PC-3 (cell line): ENCODE data around the gene SEPTIN5. TPM values are rescaled to one million over a fixed set of nuclear protein-coding genes. Genes with fewer than 3 reads are reported as not detected.

Experiments used
- ATAC-seq: fragments of 200-7000 bp; cut with Tn5 transposase; 2 replicates; pipeline ENCODE4 v1.9.1; 2020; ENCODE audit warnings: mild to moderate bottlenecking, moderate library complexity
- BruUV-seq: library from RNA; stranded (reverse); fragments of 400-500 nt; replicated peaks from 2 replicates; lab custom pipeline; 2021; lab: Mats Ljungman, UMichigan
- CTCF ChIA-PET: fragments of 300-600 bp; sonication (Branson Sonifier 250); formaldehyde crosslinking; loops from one replicate; lab custom pipeline; 2022; ENCODE audit warnings: antibody characterized with exemption; lab: Charles Lee
- POLR2A ChIA-PET: fragments of 300-600 bp; sonication (Branson Sonifier 250); formaldehyde crosslinking; loops from one replicate; lab custom pipeline; 2022; ENCODE audit warnings: antibody characterized with exemption; ENCODE audit not compliant: unreplicated experiment; lab: Charles Lee
- DNase-seq: peaks from one replicate; pipeline ENCODE4 v3.0.0-alpha.2; 2015
- H2AFZ ChIP-seq: fragments of 300-600 bp; sonication (generic); 2 replicates; pipeline ENCODE4 v1.6.0; 2016; ENCODE audit warnings: antibody characterized with exemption, low read length
- H3F3A ChIP-seq: fragments of 300-600 bp; sonication (generic); one replicate; pipeline ENCODE4 v1.6.0; 2017; ENCODE audit warnings: antibody characterized with exemption, low read length, control low read depth, mild to moderate bottlenecking; ENCODE audit not compliant: unreplicated experiment
- H3K27ac ChIP-seq: fragments of 300-600 bp; sonication (generic); 2 replicates; pipeline ENCODE4 v1.5.1; 2016; ENCODE audit warnings: mild to moderate bottlenecking, low read length
- H3K27me3 ChIP-seq: fragments of 300-600 bp; sonication (generic); 2 replicates; pipeline ENCODE4 v1.6.1; 2016; ENCODE audit warnings: low read length, mixed read lengths
- H3K36me3 ChIP-seq: fragments of 300-600 bp; sonication (generic); 2 replicates; pipeline ENCODE4 v1.6.1; 2016; ENCODE audit warnings: low read depth, mixed run types, low read length, mixed read lengths
- H3K4me1 ChIP-seq: fragments of 300-600 bp; sonication (generic); 2 replicates; pipeline ENCODE4 v1.5.1; 2016; ENCODE audit warnings: low read length; ENCODE audit not compliant: insufficient read depth
- H3K4me2 ChIP-seq: fragments of 300-600 bp; sonication (generic); 2 replicates; pipeline ENCODE4 v1.6.0; 2016; ENCODE audit warnings: low read length
- H3K4me3 ChIP-seq: fragments of 300-600 bp; sonication (generic); 2 replicates; pipeline ENCODE4 v1.5.1; 2016; ENCODE audit warnings: mild to moderate bottlenecking, low read length, mixed read lengths
- H3K79me2 ChIP-seq: fragments of 300-600 bp; sonication (generic); 2 replicates; pipeline ENCODE4 v1.6.1; 2017; ENCODE audit warnings: low read length, mixed read lengths
- H3K9ac ChIP-seq: fragments of 300-600 bp; sonication (generic); 2 replicates; pipeline ENCODE4 v1.6.0; 2016; ENCODE audit warnings: mild to moderate bottlenecking, low read length
- H3K9me2 ChIP-seq: fragments of 300-600 bp; sonication (generic); replicated peaks from 2 replicates; pipeline ENCODE4 v1.6.1; 2016; ENCODE audit warnings: mixed run types, low read length, mixed read lengths
- H3K9me3 ChIP-seq: fragments of 300-600 bp; sonication (generic); 2 replicates; pipeline ENCODE4 v1.6.1; 2016; ENCODE audit warnings: low read length, mixed read lengths
- H4K20me1 ChIP-seq: fragments of 300-600 bp; sonication (generic); 2 replicates; pipeline ENCODE4 v1.6.1; 2016; ENCODE audit warnings: low read length, mixed read lengths
- CTCF ChIP-seq: fragments of 300-600 bp; sonication (generic); conservative IDR thresholded peaks from 2 replicates; pipeline ENCODE4 v1.5.1; 2017; ENCODE audit warnings: antibody characterized with exemption, low read depth, mild to moderate bottlenecking, low read length
- EZH2 ChIP-seq: fragments of 300-600 bp; sonication (generic); IDR thresholded peaks from one replicate; pipeline ENCODE4 v1.6.1; 2017; ENCODE audit warnings: antibody characterized with exemption, mild to moderate bottlenecking, low read length; ENCODE audit not compliant: unreplicated experiment
- EZH2phosphoT487 ChIP-seq: fragments of 300-600 bp; sonication (generic); IDR thresholded peaks from 2 replicates; pipeline ENCODE4 v1.6.1; 2018; ENCODE audit warnings: mild to moderate bottlenecking, antibody characterized with exemption, low read length, borderline replicate concordance
- intact Hi-C: fragments of 100-400 bp; cut with micrococcal nuclease; formaldehyde crosslinking; loops from 2 replicates; pipeline ENCODE4 v1.9.0; 2023
- total RNA-seq: library from RNA; depleted of rRNA; stranded (reverse); fragments of >200 nt; gene quantifications from 2 replicates; pipeline ENCODE4 v1.2.3, GENCODE V29; 2014

SEPTIN5 gene
- total RNA-seq, 1 experiment from 2014 or later, result 27.5 TPM

DNA sequence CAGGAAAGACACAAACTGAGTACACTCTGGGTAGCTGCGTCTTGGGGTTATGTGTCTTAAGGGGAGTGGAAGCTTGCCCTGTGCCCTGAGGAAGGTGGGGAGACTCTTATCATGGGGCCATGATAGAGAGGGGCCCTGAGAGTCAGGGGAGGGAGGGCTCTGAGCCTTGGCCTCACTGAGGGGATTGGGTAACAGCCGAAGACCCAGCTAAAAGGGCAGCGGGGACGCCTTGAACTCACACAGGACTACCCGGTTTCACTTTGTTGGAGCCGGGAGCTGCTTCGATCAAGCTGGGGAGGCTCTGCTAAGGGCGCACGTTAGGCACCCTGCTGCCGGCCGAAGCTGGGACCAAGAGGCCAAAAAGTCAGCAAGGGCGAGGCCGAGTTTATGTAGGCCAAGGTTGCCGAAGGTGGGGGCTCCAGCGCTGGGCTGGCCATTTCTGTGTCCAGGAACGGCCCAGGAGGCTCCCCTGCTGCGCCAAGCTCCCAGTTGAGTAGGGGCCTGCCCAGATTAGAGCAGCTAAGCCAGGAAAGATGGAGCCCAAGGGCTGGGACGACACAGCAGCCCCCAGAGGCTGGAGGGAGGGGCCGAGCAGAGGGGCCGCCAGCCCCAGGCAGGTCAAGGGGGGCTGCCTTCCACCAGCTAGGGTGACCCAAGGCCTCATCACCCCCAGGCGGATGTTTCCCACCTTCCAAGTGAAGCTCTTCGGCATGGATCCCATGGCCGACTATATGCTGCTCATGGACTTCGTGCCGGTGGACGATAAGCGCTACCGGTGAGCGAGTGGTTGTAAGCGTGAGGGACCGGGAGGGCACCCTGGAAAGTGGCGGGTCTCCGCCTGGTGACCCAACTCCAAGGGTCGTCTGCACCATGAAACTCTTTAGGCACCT lies 48.5 kb downstream of the SEPTIN5 start:
- H2AFZ ChIP-seq, result peak overlapping the region; percentile 77
- BruUV-seq, result TSS peak; percentile 36
- ChIA-PET CTCF (no interaction called here), POLR2A (no interaction called here)
- no peaks in the 10 kb centered on the region for H3K27me3 ChIP-seq
- H3K36me3 ChIP-seq, result no peaks in the 10 kb centered on the region
- peaks cover 7% of the 10 kb centered on the region; the same call in 1 of the 2 replicates for H3K4me1 ChIP-seq
- no peak overlapping the region for H3K27ac ChIP-seq
- peak overlapping the region; percentile 98 for H3K4me2 ChIP-seq
- ATAC-seq (no peak), DNase-seq (no peak)
- H4K20me1 ChIP-seq, result no peaks in the 10 kb centered on the region
- no peaks in the 10 kb centered on the region for H3K9me3 ChIP-seq
- intact Hi-C loops, result loop anchor here (10.0 kb wide), 1 partner anchor 92 kb away; the partner anchor contains the start of genes GNB1L and RTL10
- no peaks in the 10 kb centered on the region for H3F3A ChIP-seq
- H3K4me3 ChIP-seq, result peak overlapping the region; percentile 78
- no peaks in the 10 kb centered on the region for H3K9me2 ChIP-seq
- TF ChIP-seq EZH2, result no peak
- TF ChIP-seq EZH2phosphoT487, result no peak
- TF ChIP-seq CTCF, result no peak
- peak overlapping the region; percentile 83 for H3K9ac ChIP-seq
- peaks cover 32% of the 10 kb centered on the region for H3K79me2 ChIP-seq

- CTCF ChIA-PET, result no interaction called here
Observed at GRCh38 chr22:19763458-19764298, 49.4 kb downstream of the SEPTIN5 start.

More at GRCh38 chr22:19763458-19764298, 49.4 kb downstream of the SEPTIN5 start:
- Histone ChIP-seq H3K9ac (no peak overlapping the region), H2AFZ (no peak overlapping the region), H3K27me3 (no peaks in the 10 kb centered on the region), H3K9me2 (no peaks in the 10 kb centered on the region), H3K36me3 (no peaks in the 10 kb centered on the region), H3K79me2 (peaks cover 32% of the 10 kb centered on the region), H3K27ac (no peak overlapping the region), H3K4me2 (peak overlapping the region; percentile 98; the same call in 1 of the 2 replicates), H3F3A (no peaks in the 10 kb centered on the region), H3K4me1 (peaks cover 7% of the 10 kb centered on the region; the same call in 1 of the 2 replicates), H3K9me3 (no peaks in the 10 kb centered on the region), H4K20me1 (no peaks in the 10 kb centered on the region), H3K4me3 (no peak overlapping the region)
- POLR2A ChIA-PET, result no interaction called here
- DNase-seq (no peak), ATAC-seq (no peak)
- intact Hi-C loops, result loop anchor here (10.0 kb wide), 1 partner anchor 91 kb away; the partner anchor contains the start of genes GNB1L and RTL10
- TF ChIP-seq EZH2phosphoT487 (no peak), EZH2 (no peak), CTCF (no peak)
- no TSS peak for BruUV-seq
